SK-N-SH (cell line): ENCODE results near the gene PHKB. TPM values are rescaled to one million over a fixed set of nuclear protein-coding genes. Genes with fewer than 3 reads are reported as not detected.
A peak's percentile ranks its signal among the peaks of the same experiment; 100 is the strongest.

Source experiments
- CTCF ChIA-PET: fragments of 300-600, 350-600 bp; formaldehyde crosslinking; extraction: SDS; loops from one replicate; lab custom pipeline; 2021; lab: Yijun Ruan, JAX
- POLR2A ChIA-PET: fragments of 350-600 bp; sonication (Branson Sonifier 250); formaldehyde crosslinking; extraction: SDS; loops from one replicate; lab custom pipeline; 2020; ENCODE audit warnings: antibody characterized with exemption, inconsistent platforms; lab: Yijun Ruan, JAX
- DNase-seq: peaks from one replicate; pipeline ENCODE4 v3.0.0; 2012
- H2AFZ ChIP-seq: fragments of 200-600 bp; sonication (generic); 2 replicates; pipeline ENCODE4 v1.8.1; 2016; ENCODE audit warnings: antibody characterized with exemption, mild to moderate bottlenecking, low read depth
- H3F3A ChIP-seq: fragments of 200-600 bp; sonication (generic); replicated peaks from 2 replicates; pipeline ENCODE3; 2016; ENCODE audit warnings: antibody characterized with exemption, mild to moderate bottlenecking; ENCODE audit not compliant: insufficient read depth
- H3K27ac ChIP-seq, 2 experiments: fragments of 200-500 bp in 1 of 2; fragments of 200-600 bp in 1 of 2; sonication (Bioruptor generic) in 1 of 2; sonication (generic), shearing (Covaris generic) in 1 of 2; 2 replicates each; pipeline versions ENCODE4 v1.5.1 to v1.6.1; 2014 to 2016; ENCODE audit warnings: low read depth in 2 of 2, inconsistent platforms in 1 of 2, low read length in 1 of 2, mild to moderate bottlenecking in 1 of 2, mixed read lengths in 1 of 2
- H3K27me3 ChIP-seq: fragments of 200-600 bp; sonication (generic), shearing (Covaris generic); 2 replicates; pipeline ENCODE4 v1.6.1; 2016; ENCODE audit warnings: mixed run types; ENCODE audit not compliant: insufficient read depth
- H3K36me3 ChIP-seq, 2 experiments: fragments of 200-500 bp in 1 of 2; fragments of 200-600 bp in 1 of 2; sonication (Bioruptor generic) in 1 of 2; sonication (generic) in 1 of 2; replicated peaks in 1 of 2; 2 replicates each; pipeline versions ENCODE3 to v1.5.1; 2014 to 2016; ENCODE audit warnings: low read length in 1 of 2, mild to moderate bottlenecking in 1 of 2; ENCODE audit not compliant: insufficient read depth in 2 of 2, control insufficient read depth in 1 of 2
- H3K4me1 ChIP-seq, 2 experiments: fragments of 200-500 bp in 1 of 2; fragments of 200-600 bp in 1 of 2; sonication (Bioruptor generic) in 1 of 2; sonication (generic), shearing (Covaris generic) in 1 of 2; 2 replicates each; pipeline versions ENCODE4 v1.5.1 to v1.6.1; 2014 to 2016; ENCODE audit warnings: low read depth in 1 of 2, low read length in 1 of 2, mixed run types in 1 of 2; ENCODE audit not compliant: insufficient read depth in 2 of 2, control insufficient read depth in 1 of 2
- H3K4me2 ChIP-seq: fragments of 200-600 bp; sonication (generic), shearing (Covaris generic); 2 replicates; pipeline ENCODE4 v1.6.1; 2017; ENCODE audit warnings: mixed run types
- H3K4me3 ChIP-seq, 2 experiments: fragments of 200-500 bp in 1 of 2; fragments of 200-600 bp in 1 of 2; sonication (Bioruptor generic) in 1 of 2; sonication (generic), shearing (Covaris generic) in 1 of 2; 2 replicates each; pipeline versions ENCODE4 v1.5.1 to v1.8.1; 2014 to 2016; ENCODE audit warnings: low read depth in 2 of 2, inconsistent platforms in 1 of 2, low read length in 1 of 2, mild to moderate bottlenecking in 1 of 2, mixed read lengths in 1 of 2, moderate library complexity in 1 of 2
- H3K79me2 ChIP-seq: fragments of 200-600 bp; sonication (generic); 2 replicates; pipeline ENCODE4 v1.8.1; 2017; ENCODE audit warnings: mild to moderate bottlenecking; ENCODE audit not compliant: insufficient read depth
- H3K9ac ChIP-seq: fragments of 200-600 bp; sonication (generic); 2 replicates; pipeline ENCODE4 v1.6.1; 2017; ENCODE audit warnings: mixed run types
- H3K9me2 ChIP-seq: fragments of 200-600 bp; sonication (generic); 2 replicates; pipeline ENCODE4 v1.6.1; 2017; ENCODE audit warnings: mixed run types
- H3K9me3 ChIP-seq: fragments of 200-600 bp; sonication (generic); 2 replicates; pipeline ENCODE4 v1.6.1; 2017; ENCODE audit warnings: mixed run types, mild to moderate bottlenecking, moderate library complexity
- H4K20me1 ChIP-seq: fragments of 200-600 bp; sonication (generic); 2 replicates; pipeline ENCODE4 v1.6.1; 2017; ENCODE audit warnings: mild to moderate bottlenecking, mixed run types; ENCODE audit not compliant: insufficient read depth
- CHD2 ChIP-seq: fragments of 150-350 bp; IDR thresholded peaks from 2 replicates; pipeline ENCODE4 v1.6.1; 2018; ENCODE audit warnings: low read length; ENCODE audit not compliant: partially characterized antibody
- CTCF ChIP-seq: fragments of 200-600 bp; sonication (generic); IDR thresholded peaks from 2 replicates; pipeline ENCODE4 v1.6.1; 2017; ENCODE audit warnings: antibody characterized with exemption, mild to moderate bottlenecking, moderate library complexity
- ELF1 ChIP-seq: IDR thresholded peaks from 2 replicates; pipeline ENCODE4 v1.4.0; 2012
- EZH2phosphoT487 ChIP-seq: fragments of 200-600 bp; sonication (generic); IDR thresholded peaks from 2 replicates; pipeline ENCODE4 v1.6.1; 2017; ENCODE audit warnings: low read depth, mixed run types, mild to moderate bottlenecking, antibody characterized with exemption, moderate library complexity, borderline replicate concordance
- FOXJ3 ChIP-seq: sonication (generic); formaldehyde crosslinking; IDR thresholded peaks from 2 replicates; pipeline ENCODE4 v1.5.1; 2020; ENCODE audit warnings: mild to moderate bottlenecking, missing genetic modification reagents
- FOXM1 ChIP-seq: IDR thresholded peaks from 2 replicates; pipeline ENCODE4 v1.4.0; 2012; ENCODE audit warnings: low read depth, mild to moderate bottlenecking
- GATA2 ChIP-seq: sonication (generic); formaldehyde crosslinking; IDR thresholded peaks from 2 replicates; pipeline ENCODE4 v1.5.0; 2020; ENCODE audit warnings: mild to moderate bottlenecking, missing genetic modification reagents
- IRF3 ChIP-seq: fragments of 150-350 bp; IDR thresholded peaks from 2 replicates; pipeline ENCODE4 v1.6.1; 2016; ENCODE audit warnings: mild to moderate bottlenecking, low read depth, low read length
- JUND ChIP-seq: IDR thresholded peaks from 2 replicates; pipeline ENCODE4 v1.4.0; 2012
- NFIC ChIP-seq: IDR thresholded peaks from 2 replicates; pipeline ENCODE4 v1.4.0; 2012; ENCODE audit warnings: borderline replicate concordance
- POLR2AphosphoS5 ChIP-seq: IDR thresholded peaks from 2 replicates; pipeline ENCODE4 v1.6.1; 2012; ENCODE audit warnings: low read depth, low read length
- RCOR1 ChIP-seq: fragments of 150-350 bp; IDR thresholded peaks from 2 replicates; pipeline ENCODE4 v1.6.1; 2017; ENCODE audit warnings: antibody characterized with exemption, low read length
- REST ChIP-seq: IDR thresholded peaks from 2 replicates; pipeline ENCODE4 v1.6.1; 2012; ENCODE audit warnings: mild to moderate bottlenecking, low read depth, low read length, moderate library complexity
- RFX5 ChIP-seq: IDR thresholded peaks from 2 replicates; pipeline ENCODE4 v1.6.1; 2012; ENCODE audit warnings: mild to moderate bottlenecking, improper control_type of control experiment, low read length
- TAF1 ChIP-seq: IDR thresholded peaks from 2 replicates; pipeline ENCODE4 v1.6.1; 2012; ENCODE audit warnings: low read depth, mild to moderate bottlenecking, low read length, moderate library complexity, borderline replicate concordance
- TCF12 ChIP-seq: IDR thresholded peaks from 2 replicates; pipeline ENCODE4 v1.4.0; 2012
- TEAD4 ChIP-seq: IDR thresholded peaks from 2 replicates; pipeline ENCODE4 v1.4.0; 2012; ENCODE audit warnings: mild to moderate bottlenecking, borderline replicate concordance; ENCODE audit not compliant: insufficient read depth
- YY1 ChIP-seq: IDR thresholded peaks from 2 replicates; pipeline ENCODE4 v1.4.0; 2012; ENCODE audit warnings: low read depth, mild to moderate bottlenecking
- ZBTB33 ChIP-seq: IDR thresholded peaks from 2 replicates; pipeline ENCODE4 v1.4.0; 2012; ENCODE audit warnings: low read depth, borderline replicate concordance
- WGBS: methylation state at CpG from one replicate; pipeline ENCODE4 v1.1.6; 2017; ENCODE audit warnings: low lambda C conversion rate; 5-methylcytosine and 5-hydroxymethylcytosine counted together
- polyA plus RNA-seq, 3 experiments: library from polyadenylated mRNA; depleted of rRNA; stranded (reverse); fragments of >200 nt; gene quantifications; 2 replicates each; pipeline ENCODE4 v1.2.3, GENCODE V29; 2012
- TF ChIP-seq, protein P1 (sequence below): IDR thresholded peaks from 2 replicates; pipeline ENCODE4 v1.4.0; 2012; ENCODE audit warnings: low read depth, borderline replicate concordance

The PHKB gene
- polyA plus RNA-seq, 1 of the 3 experiments (the other 2 are of a cell fraction): 20.8 TPM

GRCh38 chr16:47732122-47732521 is 271.0 kb downstream of the PHKB start (continued):
- TF ChIP-seq, protein P1, sequence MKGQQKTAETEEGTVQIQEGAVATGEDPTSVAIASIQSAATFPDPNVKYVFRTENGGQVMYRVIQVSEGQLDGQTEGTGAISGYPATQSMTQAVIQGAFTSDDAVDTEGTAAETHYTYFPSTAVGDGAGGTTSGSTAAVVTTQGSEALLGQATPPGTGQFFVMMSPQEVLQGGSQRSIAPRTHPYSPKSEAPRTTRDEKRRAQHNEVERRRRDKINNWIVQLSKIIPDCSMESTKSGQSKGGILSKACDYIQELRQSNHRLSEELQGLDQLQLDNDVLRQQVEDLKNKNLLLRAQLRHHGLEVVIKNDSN: no peak
- TF ChIP-seq EZH2phosphoT487 (no peak), ELF1 (no peak), FOXM1 (no peak), TCF12 (no peak), NFIC (no peak), JUND (no peak), POLR2AphosphoS5 (no peak), RCOR1 (no peak), CHD2 (no peak)

DNA sequence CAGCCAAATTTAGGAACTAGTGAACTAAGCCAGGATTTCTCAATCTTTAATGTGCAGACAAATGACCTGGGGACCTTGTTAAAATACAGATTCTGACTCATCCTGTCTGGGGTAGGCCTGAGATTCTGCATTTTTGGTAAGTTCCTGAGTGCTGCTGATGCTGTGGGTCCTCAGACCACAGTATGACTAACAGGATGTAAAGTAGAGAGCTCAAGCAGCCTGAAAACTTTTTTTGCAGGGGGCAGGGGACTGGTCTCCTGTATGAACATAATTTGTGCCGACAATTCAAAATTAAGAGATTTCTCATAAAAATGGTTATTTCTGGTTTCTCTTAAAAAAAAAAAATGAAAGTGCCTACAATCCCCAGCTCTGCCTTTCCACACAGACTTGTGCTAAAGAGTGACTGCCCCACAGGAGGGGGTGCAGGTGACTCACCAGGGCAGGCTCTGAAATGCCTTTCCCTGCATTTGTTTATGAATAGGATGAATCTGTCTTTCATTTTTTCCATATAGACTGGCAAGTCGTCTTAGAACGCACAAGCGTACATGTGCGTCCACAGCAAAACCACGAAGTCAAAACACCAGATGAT is 271.5 kb downstream of the PHKB start:
- no peaks in the 10 kb centered on the region for H3K27me3 ChIP-seq
- peak overlapping the region; percentile 59 for H3K4me2 ChIP-seq
- peak overlapping the region in 1 of 2 experiments; percentile 32; a peak in 2 of 4 replicates for H3K4me3 ChIP-seq
- H3K36me3 ChIP-seq: no peaks in the 10 kb centered on the region
- H2AFZ ChIP-seq: no peak overlapping the region; the same call in 1 of the 2 replicates
- H3K4me1 ChIP-seq: peaks cover 0 to 18% of the 10 kb centered on the region in 2 experiments; a peak in 1 of 4 replicates
- DNase-seq: no peak
- POLR2A ChIA-PET: no interaction called here
- H4K20me1 ChIP-seq: no peaks in the 10 kb centered on the region
- WGBS: 18% methylated on average over 6 of the region's 6 CpGs
- H3K9me3 ChIP-seq: no peaks in the 10 kb centered on the region
- H3K79me2 ChIP-seq: no peaks in the 10 kb centered on the region
- H3F3A ChIP-seq: peaks cover 22% of the 10 kb centered on the region
- no peaks in the 10 kb centered on the region for H3K9me2 ChIP-seq
- H3K9ac ChIP-seq: peak overlapping the region; percentile 44
- H3K27ac ChIP-seq: peak overlapping the region in 1 of 2 experiments; percentile 75; a peak in 2 of 4 replicates
- CTCF ChIA-PET: interaction anchor here (1.1 to 2.0 kb wide), 3 partner anchors 12 to 83 kb away, joined by 3 to 4 read pairs (median 3); no protein-coding TSS in a partner anchor
- TF ChIP-seq RCOR1: no peak
- no peak for TF ChIP-seq POLR2AphosphoS5
- no peak for TF ChIP-seq ZBTB33
- no peak for TF ChIP-seq IRF3
- TF ChIP-seq, protein P1: 0 out of 2 replicates have a peak, but pooled peaks have one; percentile 7
- TF ChIP-seq FOXJ3 (CRISPR knock-in tag): no peak
- no peak for TF ChIP-seq TAF1
- TF ChIP-seq YY1: no peak
- TF ChIP-seq CTCF: no peak
- TF ChIP-seq NFIC: peak; percentile 54
- TF ChIP-seq RFX5: no peak
- peak; percentile 54; the same call in 1 of the 2 replicates for TF ChIP-seq TEAD4
- no peak for TF ChIP-seq GATA2
- no peak for TF ChIP-seq EZH2phosphoT487
- TF ChIP-seq REST: no peak
- peak; percentile 64 for TF ChIP-seq TCF12
